Measurements from ENCODE around the gene GYPC. TPM values are rescaled to one million over a fixed set of nuclear protein-coding genes. Genes with fewer than 3 reads are reported as not detected.

GYPC gene
- total RNA-seq, 2 experiments from 2014 or later: 148 to 157 TPM

GRCh38 chr2:126730655-126731054 lies 74.7 kb downstream of the GYPC start:
- no peaks in the 10 kb centered on the region for H3K27me3 Mint-ChIP-seq
- intact Hi-C loops (cut with DNase I, micrococcal nuclease): no loop called here
- no peaks in the 10 kb centered on the region for H3K36me3 Mint-ChIP-seq (ENCODE audit: low read depth)
- ChIA-PET CTCF (no interaction called here), POLR2A (no interaction called here)
- H3K4me1 ChIP-seq (ENCODE audit: insufficient read depth, low read length): no peaks in the 10 kb centered on the region
- no peak for TF ChIP-seq CTCF (IDR thresholded peaks at IDR 0.05)
- H3K9me3 Mint-ChIP-seq: peaks cover 6% of the 10 kb centered on the region
- no peaks in the 10 kb centered on the region for H3K27me3 ChIP-seq (ENCODE audit: control insufficient read depth in 1 of 2, insufficient read depth in 2 of 2, low read length in 2 of 2)
- H3K4me3 Mint-ChIP-seq: no peak overlapping the region
- peaks cover 0 to 5% of the 10 kb centered on the region in 2 experiments for H3K9me3 ChIP-seq (ENCODE audit: control insufficient read depth in 1 of 2, insufficient read depth in 1 of 2, low read length in 2 of 2)
- H3K4me3 ChIP-seq (ENCODE audit: low read length): no peak overlapping the region
- DNase-seq: no peak
- H3K27ac Mint-ChIP-seq: no peak overlapping the region
- H3K36me3 ChIP-seq (ENCODE audit: insufficient read depth, low read length): no peaks in the 10 kb centered on the region
- ATAC-seq (ENCODE audit: poor library complexity): no peak
- no peak overlapping the region for H3K27ac ChIP-seq (ENCODE audit: low read depth in 1 of 2, low read length in 2 of 2)
- no peaks in the 10 kb centered on the region for H3K4me1 Mint-ChIP-seq (ENCODE audit: low read depth)

GRCh38 chr2:126731353-126731752 lies 75.4 kb downstream of the GYPC start:
- CTCF ChIA-PET: no interaction called here
- ATAC-seq (ENCODE audit: poor library complexity) (no peak), DNase-seq (no peak)
- Histone ChIP-seq H3K4me1 (ENCODE audit: insufficient read depth, low read length) (no peaks in the 10 kb centered on the region), H3K27ac (ENCODE audit: low read depth in 1 of 2, low read length in 2 of 2) (no peak overlapping the region), H3K36me3 (ENCODE audit: insufficient read depth, low read length) (no peaks in the 10 kb centered on the region), H3K9me3 (ENCODE audit: control insufficient read depth in 1 of 2, insufficient read depth in 1 of 2, low read length in 2 of 2) (no peaks in the 10 kb centered on the region), H3K4me3 (ENCODE audit: low read length) (no peak overlapping the region), H3K27me3 (ENCODE audit: control insufficient read depth in 1 of 2, insufficient read depth in 2 of 2, low read length in 2 of 2) (no peaks in the 10 kb centered on the region)
- Mint-ChIP-seq H3K9me3 (peaks cover 4% of the 10 kb centered on the region), H3K27ac (no peak overlapping the region), H3K36me3 (ENCODE audit: low read depth) (no peaks in the 10 kb centered on the region), H3K27me3 (no peaks in the 10 kb centered on the region), H3K4me1 (ENCODE audit: low read depth) (no peaks in the 10 kb centered on the region), H3K4me3 (no peak overlapping the region)
- POLR2A ChIA-PET: interaction anchor here (0.6 kb wide), 1 partner anchor 18 kb away, joined by 3 read pairs; no protein-coding TSS in a partner anchor
- TF ChIP-seq CTCF (IDR thresholded peaks at IDR 0.05): no peak
- intact Hi-C loops (cut with DNase I, micrococcal nuclease): no loop called here

- TF ChIP-seq CTCF (IDR thresholded peaks at IDR 0.05): no peak
- no peak overlapping the region for H3K27ac ChIP-seq (ENCODE audit: low read depth in 1 of 2, low read length in 2 of 2)
- POLR2A ChIA-PET: no interaction called here
- no peaks in the 10 kb centered on the region for H3K27me3 Mint-ChIP-seq
- no peaks in the 10 kb centered on the region for H3K9me3 Mint-ChIP-seq
- no peaks in the 10 kb centered on the region for H3K4me1 ChIP-seq (ENCODE audit: insufficient read depth, low read length)
- no peaks in the 10 kb centered on the region for H3K36me3 Mint-ChIP-seq (ENCODE audit: low read depth)
- CTCF ChIA-PET: no interaction called here
- intact Hi-C loops (cut with DNase I, micrococcal nuclease): no loop called here
- H3K9me3 ChIP-seq (ENCODE audit: control insufficient read depth in 1 of 2, insufficient read depth in 1 of 2, low read length in 2 of 2): no peaks in the 10 kb centered on the region
- no peaks in the 10 kb centered on the region for H3K27me3 ChIP-seq (ENCODE audit: control insufficient read depth in 1 of 2, insufficient read depth in 2 of 2, low read length in 2 of 2)
- no peaks in the 10 kb centered on the region for H3K36me3 ChIP-seq (ENCODE audit: insufficient read depth, low read length)
- no peaks in the 10 kb centered on the region for H3K4me1 Mint-ChIP-seq (ENCODE audit: low read depth)
- no peak for ATAC-seq (ENCODE audit: poor library complexity)
- no peak overlapping the region for H3K27ac Mint-ChIP-seq
- DNase-seq: no peak
- no peak overlapping the region for H3K4me3 Mint-ChIP-seq
- no peak overlapping the region for H3K4me3 ChIP-seq (ENCODE audit: low read length)
These were observed 76.8 kb downstream of the GYPC start for GRCh38 chr2:126732682-126733245.

All from CD4-positive, alpha-beta T cell (primary cell).